ENCODE measurements around the gene RPS26. TPM values are rescaled to one million over a fixed set of nuclear protein-coding genes. Genes with fewer than 3 reads are reported as not detected.

Gene RPS26
- total RNA-seq, 1 donor from 2014 or later, result 3,534 TPM

- TF ChIP-seq CTCF (conservative IDR thresholded peaks at IDR 0.05; ENCODE audit: low read depth, low read length), result no peak
- no peak overlapping the region for H3K4me3 ChIP-seq (ENCODE audit: low read depth, low read length)
- no peak for DNase-seq (ENCODE audit: low read depth)
These were observed 44.9 kb downstream of the RPS26 start for GRCh38 chr12:56086608-56087007.

GRCh38 chr12:56087220-56087619, 45.5 kb downstream of the RPS26 start:
- no peak for DNase-seq (ENCODE audit: low read depth)
- no peak overlapping the region for H3K4me3 ChIP-seq (ENCODE audit: low read depth, low read length)
- no peak for TF ChIP-seq CTCF (conservative IDR thresholded peaks at IDR 0.05; ENCODE audit: low read depth, low read length)

Other genes with a start within 250 kb of the RPS26 start
- 155 and 203 TPM in 2 replicates for gene SARNP, start 224.2 kb upstream of the RPS26 start, total RNA-seq
- 40.5 and 47.1 TPM in 2 replicates for gene ORMDL2, start 223.9 kb upstream of the RPS26 start, total RNA-seq
- gene DNAJC14, start 212.3 kb upstream of the RPS26 start, total RNA-seq, result 24.7 and 41.5 TPM in 2 replicates
- gene MMP19, start 199.0 kb upstream of the RPS26 start, total RNA-seq, result 1.2 and 1.3 TPM in 2 replicates
- 49.2 and 56.0 TPM in 2 replicates for gene PYM1, start 114.0 kb upstream of the RPS26 start, total RNA-seq
- gene DGKA, start 110.8 kb upstream of the RPS26 start, total RNA-seq, result 44.3 and 272 TPM in 2 replicates
- gene PMEL, start 75.9 kb upstream of the RPS26 start, total RNA-seq, result 1.4 and 3.7 TPM in 2 replicates
- 62.0 and 81.2 TPM in 2 replicates for gene CDK2, start 75.1 kb upstream of the RPS26 start, total RNA-seq
- 50.1 and 61.5 TPM in 2 replicates for gene RAB5B, start 67.8 kb upstream of the RPS26 start, total RNA-seq
- gene SUOX, start 44.6 kb upstream of the RPS26 start, total RNA-seq, result 12.9 and 15.7 TPM in 2 replicates
- gene IKZF4, start 20.9 kb upstream of the RPS26 start, total RNA-seq, result 0.94 and 3.1 TPM in 2 replicates
- 14.3 and 24.2 TPM in 2 replicates for gene ERBB3, start 38.2 kb downstream of the RPS26 start, total RNA-seq
- 230 and 332 TPM in 2 replicates for gene PA2G4, start 62.6 kb downstream of the RPS26 start, total RNA-seq
- gene RPL41, start 74.7 kb downstream of the RPS26 start, total RNA-seq, result 3,901 and 5,792 TPM in 2 replicates
- 1.8 and 2.7 TPM in 2 replicates for gene ZC3H10, start 76.3 kb downstream of the RPS26 start, total RNA-seq
- 384 and 464 TPM in 2 replicates for gene ESYT1, start 86.3 kb downstream of the RPS26 start, total RNA-seq
- 119 and 133 TPM in 2 replicates for gene MYL6B, start 110.7 kb downstream of the RPS26 start, total RNA-seq
- gene MYL6, start 116.4 kb downstream of the RPS26 start, total RNA-seq, result 3,822 and 3,955 TPM in 2 replicates
- gene SMARCC2, start 147.6 kb downstream of the RPS26 start, total RNA-seq, result 34.9 and 43.9 TPM in 2 replicates
- gene RNF41, start 180.0 kb downstream of the RPS26 start, total RNA-seq, result 25.1 and 48.4 TPM in 2 replicates
- 22.7 and 60.8 TPM in 2 replicates for gene NABP2, start 182.4 kb downstream of the RPS26 start, total RNA-seq
- not detected in 2 replicates for gene SLC39A5, start 188.1 kb downstream of the RPS26 start, total RNA-seq
- gene ANKRD52, start 216.5 kb downstream of the RPS26 start, total RNA-seq, result 29.6 and 31.3 TPM in 2 replicates
- 10.9 and 18.8 TPM in 2 replicates for gene COQ10A, start 225.0 kb downstream of the RPS26 start, total RNA-seq

Measured in epithelial cell of proximal tubule (primary cell).